HG02870 (cell line): ENCODE data around the gene DTNBP1.

Experiments used
- ATAC-seq: cut with Tn5 transposase; IDR thresholded peaks from one replicate; pipeline ENCODE4 v1.9.1; 2021; ENCODE audit warnings: mild to moderate bottlenecking, moderate library complexity; ENCODE audit not compliant: unreplicated experiment

The DTNBP1 gene

GRCh38 chr6:15504581-15505350, 158.1 kb downstream of the DTNBP1 start:
- ATAC-seq: no peak

DNA sequence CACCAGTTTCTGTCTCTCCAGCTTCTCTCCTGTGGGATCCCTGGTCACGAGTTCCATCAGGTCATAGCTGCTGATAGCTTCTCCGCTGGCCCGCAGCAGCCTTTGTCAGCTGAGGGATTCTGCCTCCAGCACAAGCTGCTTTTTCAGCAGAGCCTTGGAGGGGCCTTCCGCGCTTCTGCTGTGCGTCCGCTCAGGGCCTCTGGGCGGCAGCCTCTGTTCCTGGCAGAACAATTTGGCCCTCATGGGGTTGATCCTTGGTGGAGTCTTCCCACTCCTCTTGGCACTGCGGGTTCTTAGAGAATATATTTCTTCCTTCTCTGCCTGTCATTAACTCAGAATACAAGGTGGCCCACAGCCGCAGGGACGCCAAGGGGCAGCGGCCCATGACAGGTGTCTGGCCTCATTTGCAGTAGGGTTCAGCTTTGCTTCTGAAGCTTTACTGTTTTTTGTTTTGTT, 158.8 kb downstream of the DTNBP1 start:
- ATAC-seq: no peak

GRCh38 chr6:15503346-15503680, 159.5 kb downstream of the DTNBP1 start:
- no peak for ATAC-seq

DNA sequence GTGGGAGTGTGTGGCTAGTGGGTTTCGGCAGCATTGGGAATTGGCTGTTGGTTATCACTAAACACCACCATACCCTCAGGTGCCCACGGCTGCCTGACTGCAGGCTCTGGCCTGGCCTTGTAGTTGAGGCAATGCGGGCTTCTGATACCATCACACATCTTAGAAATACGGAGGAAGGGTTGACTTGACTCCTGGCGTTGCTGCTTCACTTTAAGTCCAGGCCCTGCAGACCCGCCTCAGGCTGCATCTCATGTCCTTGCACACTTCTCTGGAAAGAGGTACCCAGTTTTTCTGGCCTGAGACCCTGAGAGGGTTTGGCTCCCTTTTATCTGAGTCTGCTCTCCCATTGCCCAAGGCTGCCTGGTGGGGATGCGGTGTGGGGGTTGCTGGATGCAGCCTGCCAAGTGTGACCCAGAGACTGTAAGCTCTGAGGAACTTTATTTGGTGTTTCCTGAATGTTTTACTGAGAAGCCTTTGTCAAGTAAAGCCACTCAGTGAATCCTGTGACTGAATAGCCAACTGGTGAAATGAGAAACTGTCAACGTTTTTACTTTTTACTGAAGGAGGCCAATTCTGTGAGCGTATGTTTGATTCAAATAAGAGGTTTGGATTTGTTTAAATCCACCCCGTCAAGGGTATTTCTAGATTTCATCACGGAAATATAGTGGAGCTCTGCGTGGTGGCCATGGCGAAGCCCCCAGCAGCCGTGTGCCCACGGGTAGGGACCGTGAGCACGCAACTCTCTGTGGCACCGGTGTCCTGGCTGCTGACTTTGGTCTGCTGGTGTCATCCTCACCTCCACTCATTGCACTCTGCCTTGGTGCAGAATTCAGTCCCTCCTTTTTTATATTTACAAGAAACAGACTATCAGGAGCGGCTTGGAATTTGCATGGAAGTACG, 160.1 kb downstream of the DTNBP1 start:
- ATAC-seq: no peak

- ATAC-seq: no peak
These were observed 160.9 kb downstream of the DTNBP1 start for GRCh38 chr6:15501826-15502445.

GRCh38 chr6:15500901-15501825, 161.7 kb downstream of the DTNBP1 start:
- no peak for ATAC-seq

GRCh38 chr6:15500078-15500740, 162.6 kb downstream of the DTNBP1 start:
- ATAC-seq: no peak

- ATAC-seq: no peak
These were observed 163.2 kb downstream of the DTNBP1 start for GRCh38 chr6:15499591-15499990.

- no peak for ATAC-seq
These were observed 163.7 kb downstream of the DTNBP1 start for GRCh38 chr6:15499125-15499524.

DNA sequence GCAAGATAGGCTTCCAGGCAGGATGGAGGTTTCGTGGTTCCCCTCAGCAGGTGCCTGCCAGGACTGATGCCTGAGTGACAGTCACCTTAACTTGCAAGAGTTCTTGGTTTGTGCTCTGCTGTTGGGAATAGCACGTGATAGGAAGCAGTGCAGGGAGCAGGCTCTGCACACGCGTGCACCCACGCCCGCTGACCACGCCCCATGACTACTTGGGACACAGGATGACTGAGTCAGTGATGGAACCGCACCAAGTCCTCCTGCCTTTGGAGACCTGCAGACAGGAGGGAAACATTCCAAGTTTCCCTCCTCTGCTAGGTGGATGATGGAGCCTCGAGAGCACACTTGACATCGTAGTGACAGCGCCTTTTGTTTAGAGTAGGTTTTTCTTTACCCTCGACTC, 164.2 kb downstream of the DTNBP1 start:
- ATAC-seq: no peak

- ATAC-seq: no peak
These were observed 166.3 kb downstream of the DTNBP1 start for GRCh38 chr6:15496345-15497131.

DNA sequence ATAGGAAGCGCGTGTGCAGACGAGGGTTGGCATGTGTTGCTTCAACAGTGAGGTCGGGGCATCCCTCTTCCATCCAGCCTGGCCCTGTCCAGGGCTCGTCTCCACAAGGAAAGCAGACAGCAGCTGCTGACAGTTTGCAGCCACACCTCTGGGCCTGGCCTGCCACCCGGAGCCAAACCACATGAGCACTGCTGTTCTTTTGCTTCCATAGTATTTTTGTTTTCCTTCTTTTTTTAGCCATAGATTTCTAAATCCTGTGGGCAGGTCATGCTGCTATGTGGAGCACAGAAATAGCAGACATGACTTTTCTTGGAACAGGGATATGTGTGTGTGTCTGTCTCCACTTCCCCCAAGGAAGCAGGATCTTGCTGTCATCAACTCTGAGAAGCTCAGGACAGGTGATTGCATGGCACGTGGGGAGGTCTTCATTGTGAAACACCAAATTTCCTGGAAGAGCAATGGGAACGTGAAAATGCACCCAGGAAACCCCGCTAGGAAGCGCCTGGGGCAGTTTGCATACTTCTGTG, 167.4 kb downstream of the DTNBP1 start:
- no peak for ATAC-seq

- no peak for ATAC-seq
These were observed 169.2 kb downstream of the DTNBP1 start for GRCh38 chr6:15493437-15494168.

DNA sequence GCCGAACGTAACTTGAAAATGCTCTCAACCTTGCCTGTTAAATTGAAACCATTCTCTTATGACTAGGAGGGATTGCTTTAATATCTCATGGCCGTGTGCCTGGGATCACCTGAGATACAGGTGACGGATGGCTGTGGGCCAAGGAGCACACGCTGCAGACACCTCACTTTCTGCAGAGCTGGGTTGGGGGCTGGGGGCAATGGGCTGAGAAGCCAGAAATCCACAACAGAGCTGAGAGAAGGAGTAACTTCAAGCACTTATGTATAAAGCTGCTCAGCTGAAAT, 170.9 kb downstream of the DTNBP1 start:
- ATAC-seq: no peak

DNA sequence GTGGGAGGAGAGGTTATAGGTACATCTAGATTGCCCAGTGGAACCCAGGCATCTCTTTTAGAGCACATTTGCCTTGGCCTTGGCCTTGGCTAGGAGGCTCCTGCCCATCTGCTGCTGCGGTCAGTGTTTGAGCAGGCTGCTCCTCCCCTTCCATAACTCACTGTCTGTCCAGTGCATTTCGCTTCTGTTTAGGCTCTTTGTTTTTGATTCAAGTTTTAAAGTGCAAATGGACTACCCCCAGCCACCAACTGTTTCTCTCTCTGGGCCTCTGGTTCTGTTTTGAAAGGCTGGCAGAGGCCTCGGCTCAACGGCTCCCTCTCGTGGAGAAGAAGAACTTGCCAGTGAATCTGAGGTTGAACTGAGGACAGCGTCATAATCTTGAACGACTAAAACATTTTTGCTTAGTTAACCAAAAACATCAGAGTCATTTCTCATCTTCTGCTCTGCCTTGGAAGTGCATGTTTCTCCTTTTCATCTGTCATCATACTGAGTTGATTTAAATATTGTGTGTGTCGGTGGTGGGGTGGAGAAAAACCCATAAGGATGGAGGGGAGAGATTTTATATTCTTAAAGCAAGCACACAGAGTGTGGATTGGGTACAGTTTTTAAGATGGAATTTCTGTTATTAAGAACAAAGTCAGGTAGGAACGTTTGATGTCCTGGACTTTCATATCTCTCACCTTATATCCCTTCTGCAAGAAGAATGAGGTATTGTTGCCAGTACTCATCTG, 171.4 kb downstream of the DTNBP1 start:
- ATAC-seq: no peak

DNA sequence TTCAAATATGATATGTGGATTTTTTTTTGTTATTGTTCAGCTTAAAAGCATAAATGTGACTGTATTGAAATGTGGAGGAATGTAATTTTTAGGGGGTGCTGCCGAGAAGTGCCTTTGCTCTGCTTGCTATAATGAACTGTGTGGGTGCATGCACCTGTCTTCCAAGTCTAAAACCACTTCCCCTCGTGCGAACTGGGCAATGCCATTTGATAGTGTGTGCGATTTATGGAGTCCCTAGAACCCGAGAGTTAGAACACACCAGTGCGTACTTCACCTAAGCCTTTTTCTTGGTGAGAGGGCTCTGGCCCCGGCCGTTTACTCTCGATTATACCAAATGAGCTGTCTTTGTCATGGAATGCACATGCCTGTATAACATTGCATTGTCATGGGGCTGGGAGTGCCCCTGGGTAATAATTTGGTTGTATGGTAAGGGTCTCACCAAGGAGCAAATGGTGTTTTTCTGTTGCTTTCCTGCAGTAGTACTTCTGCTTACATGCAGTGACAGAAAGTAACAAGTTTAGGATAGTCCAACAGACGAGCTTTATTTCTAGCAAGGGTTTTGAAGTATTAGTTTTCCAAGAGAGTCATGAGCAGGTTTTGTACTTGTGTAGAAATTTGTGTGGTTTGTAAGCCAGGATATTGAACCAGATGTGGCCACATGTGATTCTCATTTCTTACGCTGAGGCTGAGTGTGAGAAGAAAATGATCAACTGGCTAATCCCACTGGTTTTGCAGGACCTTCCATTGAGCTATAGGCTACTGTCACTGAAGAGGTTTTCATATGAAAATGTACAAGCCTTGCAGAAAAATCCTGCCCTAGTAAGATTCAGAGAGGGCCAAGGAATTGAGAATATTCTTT, 172.4 kb downstream of the DTNBP1 start:
- ATAC-seq: no peak
